Lung microvascular endothelial cell (primary cell): ENCODE results near the gene GNL1. TPM values are rescaled to one million over a fixed set of nuclear protein-coding genes. Genes with fewer than 3 reads are reported as not detected.

Experiments
- DNase-seq, 2 donors: peaks; one replicate each; pipeline versions ENCODE4 v3.0.0 to v3.0.0-alpha.2; 2010; ENCODE audit warnings: low read depth in 2 of 2
- total RNA-seq: library from RNA; depleted of rRNA; stranded (reverse); fragments of >200 nt; gene quantifications from 2 replicates; pipeline ENCODE4 v1.2.1, GENCODE V29; 2014

GNL1 gene, protein sequence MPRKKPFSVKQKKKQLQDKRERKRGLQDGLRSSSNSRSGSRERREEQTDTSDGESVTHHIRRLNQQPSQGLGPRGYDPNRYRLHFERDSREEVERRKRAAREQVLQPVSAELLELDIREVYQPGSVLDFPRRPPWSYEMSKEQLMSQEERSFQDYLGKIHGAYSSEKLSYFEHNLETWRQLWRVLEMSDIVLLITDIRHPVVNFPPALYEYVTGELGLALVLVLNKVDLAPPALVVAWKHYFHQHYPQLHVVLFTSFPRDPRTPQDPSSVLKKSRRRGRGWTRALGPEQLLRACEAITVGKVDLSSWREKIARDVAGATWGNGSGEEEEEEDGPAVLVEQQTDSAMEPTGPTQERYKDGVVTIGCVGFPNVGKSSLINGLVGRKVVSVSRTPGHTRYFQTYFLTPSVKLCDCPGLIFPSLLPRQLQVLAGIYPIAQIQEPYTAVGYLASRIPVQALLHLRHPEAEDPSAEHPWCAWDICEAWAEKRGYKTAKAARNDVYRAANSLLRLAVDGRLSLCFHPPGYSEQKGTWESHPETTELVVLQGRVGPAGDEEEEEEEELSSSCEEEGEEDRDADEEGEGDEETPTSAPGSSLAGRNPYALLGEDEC
- 31.8 and 41.1 TPM in 2 replicates for total RNA-seq

DNA sequence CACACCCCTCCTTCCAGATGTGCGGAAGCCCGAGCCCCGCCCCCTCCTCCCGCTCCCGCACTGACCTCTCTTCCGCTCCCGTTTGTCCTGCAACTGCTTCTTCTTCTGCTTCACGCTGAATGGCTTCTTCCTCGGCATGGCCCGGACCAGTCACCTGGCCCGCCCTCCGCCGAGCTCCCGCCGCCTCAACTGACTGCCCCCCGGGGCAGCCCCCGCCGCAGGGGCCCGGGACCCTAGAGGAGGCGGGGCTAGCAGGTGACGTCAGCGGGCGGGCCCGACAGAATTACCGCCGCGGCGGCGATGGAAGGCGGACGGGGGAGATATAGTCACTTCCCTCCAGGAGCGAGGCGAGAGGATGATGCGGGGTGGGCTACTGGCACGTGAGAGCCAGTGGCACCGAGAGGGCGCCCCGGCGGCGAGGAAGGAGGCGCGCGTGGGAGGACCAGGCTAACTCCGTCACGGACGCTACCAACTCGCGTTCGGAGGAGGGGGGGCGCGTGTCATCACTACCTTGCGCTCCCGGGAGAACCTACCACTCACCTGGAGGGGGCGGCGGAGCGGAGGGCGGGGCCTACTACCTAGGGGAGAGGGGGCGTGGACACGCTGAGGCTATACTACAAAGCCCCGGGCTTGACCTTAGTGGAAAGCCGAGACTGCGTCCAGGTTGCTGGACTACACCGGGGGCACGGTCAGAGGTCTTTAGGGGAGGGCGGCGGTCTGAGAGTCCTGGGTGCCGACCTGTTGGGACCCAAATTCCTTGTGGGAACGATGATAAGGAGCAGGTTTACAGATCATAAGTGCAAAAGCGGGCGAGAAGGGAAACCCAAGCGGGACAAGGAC, at the start of gene GNL1:
GNL1 (minus strand) TSS at position 424 of the 840 bp plus-strand sequence; CDS start at position 138, 286 bp downstream.
- peak; percentile 90 to 97 for DNase-seq

DNA sequence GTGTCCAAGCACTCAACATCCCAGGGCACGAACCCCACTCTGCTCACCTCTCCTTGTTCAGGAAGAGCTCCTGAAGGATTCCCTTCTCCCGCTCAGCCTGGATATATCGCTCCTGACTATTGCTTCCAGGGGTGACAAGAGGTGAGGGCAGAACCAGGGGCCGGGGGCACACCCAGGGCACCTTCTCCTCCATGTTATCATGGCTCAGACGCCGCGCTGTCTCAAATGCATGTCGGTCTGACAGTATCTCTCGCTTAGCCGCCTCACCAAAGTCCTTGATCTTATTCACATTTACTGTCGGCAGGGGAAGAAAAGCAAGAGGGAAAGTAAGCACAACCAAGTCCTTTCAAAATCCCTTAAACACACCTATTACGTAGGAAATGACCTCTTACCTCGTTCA, 47.7 kb upstream of the GNL1 start:
- no peak for DNase-seq

DNA sequence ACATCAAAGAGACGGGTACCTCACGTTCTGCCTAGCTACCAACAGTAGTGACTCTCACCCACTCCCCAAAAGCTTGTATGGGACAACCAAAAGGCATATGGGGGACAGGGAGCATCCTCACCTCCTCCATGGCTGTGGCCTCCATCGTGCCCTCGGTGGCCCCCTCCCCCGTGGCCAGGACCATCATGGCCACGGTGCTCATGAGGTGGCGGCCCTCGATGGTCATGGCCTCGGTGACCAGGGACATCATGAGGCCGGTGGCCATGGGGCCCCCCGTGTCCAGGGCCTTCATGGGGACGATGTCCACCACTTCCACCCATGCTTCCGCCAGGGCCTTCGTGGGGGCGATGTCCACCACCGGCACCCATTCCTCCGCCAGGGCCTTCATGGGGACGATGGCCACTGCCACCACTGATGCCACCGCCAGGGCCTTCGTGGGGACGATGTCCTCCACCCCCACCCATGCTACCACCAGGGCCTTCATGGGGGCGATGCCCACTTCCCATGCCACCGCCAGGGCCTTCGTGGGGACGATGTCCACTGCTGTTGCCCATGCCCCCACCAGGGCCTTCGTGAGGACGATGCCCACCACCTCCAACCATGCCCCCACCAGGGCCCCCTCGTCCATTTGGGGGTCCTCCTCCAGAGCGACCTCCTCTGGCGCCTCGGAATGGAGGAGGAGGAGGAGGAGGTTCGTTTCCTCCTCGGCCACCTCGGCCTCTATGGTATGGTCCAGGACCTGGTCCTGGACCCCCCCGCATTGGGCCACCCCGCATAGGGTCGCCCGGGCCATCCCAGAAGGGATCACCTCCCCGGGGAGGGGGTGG, 45.7 kb upstream of the GNL1 start:
- no peak for DNase-seq

DNA sequence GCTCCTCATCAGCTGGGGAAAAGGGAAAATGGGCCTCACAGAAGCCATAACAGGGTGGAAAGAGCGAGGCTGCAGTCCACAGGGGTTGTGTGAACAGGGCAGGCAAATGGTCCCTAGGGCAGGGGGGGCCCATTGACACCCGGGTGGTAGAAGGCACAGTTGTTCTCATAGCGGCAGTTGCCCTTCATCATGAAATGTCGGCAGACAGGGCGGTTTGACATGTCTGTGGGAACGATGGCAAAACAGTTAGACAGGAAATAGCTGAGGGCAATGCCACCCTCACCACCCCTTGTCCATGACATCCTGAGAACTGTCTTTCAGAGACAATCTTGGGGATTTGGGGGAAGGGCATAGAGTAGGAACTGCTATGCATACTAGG, 45.1 kb upstream of the GNL1 start:
- no peak for DNase-seq

DNA sequence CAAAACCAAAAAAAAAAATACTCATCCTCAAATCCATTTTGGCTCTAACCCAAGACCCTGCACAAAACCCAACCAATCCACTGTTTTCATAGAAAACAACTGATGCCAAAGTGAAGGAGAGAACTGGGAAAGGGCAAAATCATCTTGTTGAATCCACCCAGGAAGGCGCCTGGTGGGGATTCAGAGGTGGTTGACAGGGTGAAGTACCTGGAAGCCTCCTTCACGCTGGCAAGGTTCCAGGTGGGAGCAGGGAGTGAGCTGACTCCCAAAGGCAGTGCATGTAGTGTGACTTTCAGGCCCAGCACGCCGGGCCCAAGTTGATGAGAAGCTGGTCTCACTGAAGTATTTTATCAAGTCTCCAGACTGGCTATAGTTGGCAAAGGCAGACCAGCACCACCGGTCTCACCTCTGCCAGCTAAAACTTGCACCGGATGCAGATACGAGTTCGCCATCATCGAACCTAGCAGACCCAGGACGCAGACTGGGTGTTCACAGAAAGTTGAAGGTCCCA, 44.2 kb upstream of the GNL1 start:
- DNase-seq = no peak

DNA sequence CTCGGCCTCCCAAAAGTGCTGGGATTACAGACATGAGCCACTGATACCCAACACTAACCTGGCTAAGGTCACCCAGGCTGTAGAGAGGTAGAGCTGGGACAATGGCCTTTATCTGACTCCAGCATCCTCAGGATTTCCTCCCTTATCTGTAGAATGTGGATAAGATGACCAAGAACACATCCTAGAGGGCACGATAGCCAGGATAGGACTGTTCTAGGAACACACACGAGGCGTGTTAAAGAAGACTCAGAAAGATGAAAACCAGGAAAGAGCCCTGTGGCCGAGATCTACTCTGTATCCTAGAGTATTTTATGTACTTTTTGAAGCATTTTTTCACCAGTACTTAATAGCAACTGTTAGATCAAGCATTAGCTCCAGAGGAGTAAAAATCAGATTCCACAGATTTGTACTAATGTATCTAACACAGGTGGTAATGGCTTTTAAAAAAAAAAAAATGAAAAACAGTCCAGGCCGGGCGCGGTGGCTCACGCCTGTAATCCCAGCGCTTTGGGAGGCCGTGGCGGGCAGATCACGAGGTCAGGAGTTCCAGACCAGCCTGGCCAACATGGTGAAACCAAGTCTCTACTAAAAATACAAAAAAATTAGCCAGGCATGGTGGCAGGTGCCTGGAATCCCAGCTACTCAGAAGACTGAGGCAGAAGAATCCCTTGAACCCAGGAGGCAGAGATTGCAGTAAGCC, 43.5 kb upstream of the GNL1 start:
- no peak for DNase-seq

DNA sequence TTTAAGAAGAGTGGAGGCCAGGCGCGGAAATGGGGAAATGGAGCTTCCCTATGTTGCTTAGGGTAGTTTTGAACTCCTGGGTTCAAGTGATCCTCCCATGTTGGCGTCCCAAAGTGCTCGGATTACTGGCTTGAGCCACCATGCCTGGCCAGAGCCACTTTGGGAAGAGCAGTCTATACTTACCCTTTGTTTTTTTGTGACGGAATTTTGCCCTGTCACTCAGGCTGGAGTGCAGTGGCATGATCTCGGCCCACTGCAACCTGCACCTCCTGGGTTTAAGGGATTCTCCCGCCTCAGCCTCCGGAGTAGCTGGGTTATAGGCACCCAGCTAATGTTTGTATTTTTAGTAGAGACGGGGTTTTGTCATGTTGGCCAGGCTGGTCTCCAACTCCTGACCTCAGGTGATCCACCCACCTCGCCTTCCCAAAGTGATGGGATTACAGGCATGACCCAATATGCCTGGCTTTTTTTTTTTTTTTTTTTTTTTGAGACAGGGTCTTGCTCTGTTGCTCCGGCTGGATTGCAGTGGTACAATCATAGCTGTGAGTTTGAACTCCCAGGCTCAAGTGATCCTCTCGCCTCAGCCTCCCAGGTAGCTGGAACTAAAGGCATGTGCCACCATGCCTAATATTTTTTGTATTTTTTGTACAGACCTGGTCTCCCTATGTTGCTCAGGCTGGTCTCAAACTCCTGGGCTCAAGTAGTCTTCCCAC, 42.8 kb upstream of the GNL1 start:
- DNase-seq = no peak

DNA sequence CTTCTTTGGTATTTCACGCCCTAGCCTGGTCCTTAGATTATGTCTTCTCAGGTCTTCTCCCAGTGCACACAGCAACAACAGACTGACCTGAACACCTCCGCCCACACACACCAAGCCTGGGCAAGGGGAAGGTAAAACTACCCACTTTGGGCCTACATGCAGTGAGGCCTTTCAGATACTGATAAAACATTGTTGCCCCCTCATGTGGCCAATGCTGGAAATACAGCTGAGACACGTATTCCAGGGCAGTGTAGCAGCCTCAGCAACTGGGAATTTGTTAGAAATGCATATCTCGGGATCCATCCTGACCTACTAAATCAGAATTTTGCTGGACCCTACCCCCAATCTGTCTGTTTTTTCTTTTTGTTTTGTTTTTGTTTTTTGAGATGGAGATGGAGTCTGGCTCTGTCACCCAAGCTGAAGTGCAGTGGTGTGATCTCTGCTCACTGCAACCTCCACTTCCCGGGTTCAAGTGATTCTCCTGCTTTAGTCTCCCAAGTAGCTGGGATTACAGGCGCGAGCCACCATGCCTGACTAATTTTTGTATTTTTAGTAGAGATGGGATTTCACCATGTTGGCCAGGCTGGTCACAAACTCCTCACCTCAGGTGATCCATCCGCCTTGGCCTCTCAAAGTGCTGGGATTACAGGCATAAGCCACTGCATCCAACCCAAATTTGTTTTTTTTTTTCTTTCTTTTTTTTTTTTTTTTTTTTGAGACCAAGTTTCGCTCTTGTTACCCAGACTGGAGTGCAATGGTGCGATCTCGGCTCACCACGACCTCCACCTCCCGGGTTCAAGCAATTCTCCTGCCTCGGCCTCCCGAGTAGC, 41.2 kb upstream of the GNL1 start:
- DNase-seq = peak; percentile 81 to 88

DNA sequence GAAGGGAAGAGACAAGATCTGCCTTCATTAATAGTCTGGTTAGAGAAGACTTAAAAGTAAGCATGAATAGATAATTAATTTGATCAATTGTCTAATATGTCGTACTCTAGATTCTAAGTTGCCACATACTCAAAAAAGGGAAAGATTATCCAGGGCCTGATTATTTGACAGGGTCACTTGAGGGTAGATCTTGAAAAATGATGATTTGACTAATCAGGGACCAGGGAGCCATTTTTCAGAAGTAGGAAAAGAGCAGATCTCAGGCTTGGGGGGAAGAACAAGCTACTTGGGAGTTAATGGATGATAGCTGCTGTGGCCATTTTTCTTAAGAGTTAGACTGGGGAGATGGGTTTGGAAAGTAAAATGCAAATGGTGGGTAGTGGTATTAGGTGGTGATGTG, 36.0 kb upstream of the GNL1 start:
- no peak for DNase-seq

DNA sequence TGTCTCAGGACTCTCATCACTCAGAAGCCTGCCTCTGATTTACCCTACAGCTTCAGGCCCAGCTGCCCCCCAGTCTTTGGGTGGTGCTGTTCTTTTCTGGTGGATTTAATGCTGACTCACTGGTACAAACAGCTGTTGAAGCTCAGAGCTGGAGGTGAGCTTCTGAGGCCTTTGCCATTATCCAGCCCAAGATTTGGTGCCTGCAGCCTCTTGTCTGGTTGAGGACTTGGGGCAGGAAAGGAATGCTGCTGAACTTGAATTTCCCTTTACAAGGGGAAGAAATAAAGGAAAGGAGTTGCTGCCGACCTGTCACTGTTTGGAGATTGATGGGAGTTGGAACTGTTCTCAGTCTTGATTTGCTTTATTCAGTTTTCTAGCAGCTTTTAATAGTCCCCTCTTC, 34.7 kb upstream of the GNL1 start:
- DNase-seq = peak in 1 of 2 donors; percentile 61

DNA sequence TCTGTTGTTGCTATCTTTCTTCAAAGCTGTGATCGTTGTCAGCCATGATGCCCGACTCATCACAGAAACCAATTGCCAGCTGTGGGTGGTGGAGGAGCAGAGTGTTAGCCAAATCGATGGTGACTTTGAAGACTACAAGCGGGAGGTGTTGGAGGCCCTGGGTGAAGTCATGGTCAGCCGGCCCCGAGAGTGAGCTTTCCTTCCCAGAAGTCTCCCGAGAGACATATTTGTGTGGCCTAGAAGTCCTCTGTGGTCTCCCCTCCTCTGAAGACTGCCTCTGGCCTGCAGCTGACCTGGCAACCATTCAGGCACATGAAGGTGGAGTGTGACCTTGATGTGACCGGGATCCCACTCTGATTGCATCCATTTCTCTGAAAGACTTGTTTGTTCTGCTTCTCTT, 34.2 kb upstream of the GNL1 start:
- no peak for DNase-seq

DNA sequence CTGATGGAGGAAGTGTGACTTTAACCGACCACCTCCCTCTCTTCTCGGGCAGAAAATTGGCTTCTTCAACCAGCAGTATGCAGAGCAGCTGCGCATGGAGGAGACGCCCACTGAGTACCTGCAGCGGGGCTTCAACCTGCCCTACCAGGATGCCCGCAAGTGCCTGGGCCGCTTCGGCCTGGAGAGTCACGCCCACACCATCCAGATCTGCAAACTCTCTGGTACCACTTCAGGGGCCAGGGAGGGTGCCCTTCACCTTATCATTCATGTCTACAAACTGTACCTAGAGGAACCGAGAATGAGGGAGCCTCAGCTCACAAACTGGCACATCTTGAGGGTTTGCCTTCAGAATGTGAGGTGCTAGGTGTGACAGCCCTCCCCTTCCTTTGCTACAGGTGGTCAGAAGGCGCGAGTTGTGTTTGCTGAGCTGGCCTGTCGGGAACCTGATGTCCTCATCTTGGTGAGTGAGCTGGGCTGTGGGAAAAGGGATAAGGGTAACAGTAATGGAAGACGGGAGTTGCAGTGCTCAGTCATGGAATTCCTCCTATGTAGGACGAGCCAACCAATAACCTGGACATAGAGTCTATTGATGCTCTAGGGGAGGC, 33.6 kb upstream of the GNL1 start:
- DNase-seq = no peak

DNA sequence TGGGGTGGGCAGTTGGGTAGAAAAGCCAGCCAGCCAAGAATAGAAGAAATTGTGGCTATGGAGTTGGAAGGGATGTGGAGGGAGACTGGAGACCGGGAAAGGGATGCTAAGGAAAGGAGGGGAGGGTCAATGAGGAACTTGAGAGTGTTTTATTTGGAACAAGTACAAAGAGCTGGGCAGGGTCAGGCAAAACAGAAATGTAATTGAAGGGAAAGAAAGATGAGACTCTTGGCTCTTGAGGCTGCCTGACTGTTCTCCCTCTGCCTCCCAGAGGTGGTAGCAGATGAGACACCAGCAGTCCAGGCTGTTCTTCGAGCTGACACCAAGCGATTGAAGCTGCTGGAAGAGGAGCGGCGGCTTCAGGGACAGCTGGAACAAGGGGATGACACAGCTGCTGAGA, 27.6 kb upstream of the GNL1 start:
- DNase-seq = no peak

DNA sequence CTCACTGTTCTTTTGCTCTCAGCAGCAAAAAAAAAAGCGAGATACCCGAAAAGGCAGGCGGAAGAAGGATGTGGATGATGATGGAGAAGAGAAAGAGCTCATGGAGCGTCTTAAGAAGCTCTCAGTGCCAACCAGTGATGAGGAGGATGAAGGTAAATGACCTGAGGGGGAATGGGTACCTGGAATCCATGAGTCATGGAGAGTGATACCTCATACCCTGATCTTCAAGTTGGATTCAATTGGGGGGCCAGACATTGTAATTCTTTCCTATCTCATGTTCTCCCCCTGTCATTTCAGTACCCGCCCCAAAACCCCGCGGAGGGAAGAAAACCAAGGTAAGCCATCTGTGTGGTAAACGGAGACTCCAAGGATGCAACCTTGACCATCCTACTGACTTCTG, 21.8 kb upstream of the GNL1 start:
- no peak for DNase-seq

DNA sequence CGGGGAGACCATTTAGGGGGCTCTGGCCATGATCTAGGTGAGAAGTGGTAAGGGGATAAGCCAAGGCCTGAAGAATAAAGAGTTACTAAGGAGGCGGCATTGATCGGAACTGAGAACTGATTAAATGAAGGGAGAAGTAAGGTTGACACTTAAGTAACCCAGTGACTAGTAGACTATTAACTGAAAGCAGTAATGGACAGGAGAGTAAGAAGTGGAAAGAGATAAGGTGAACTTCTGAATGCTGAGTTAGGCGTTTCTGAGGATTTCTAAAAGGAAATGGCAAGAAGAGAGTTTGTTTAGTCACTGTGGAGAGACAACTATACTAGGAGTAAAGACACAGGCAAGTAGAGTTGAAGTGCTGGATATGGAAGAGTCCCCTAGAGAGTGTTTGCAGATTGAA, 16.8 kb upstream of the GNL1 start:
- no peak for DNase-seq

DNA sequence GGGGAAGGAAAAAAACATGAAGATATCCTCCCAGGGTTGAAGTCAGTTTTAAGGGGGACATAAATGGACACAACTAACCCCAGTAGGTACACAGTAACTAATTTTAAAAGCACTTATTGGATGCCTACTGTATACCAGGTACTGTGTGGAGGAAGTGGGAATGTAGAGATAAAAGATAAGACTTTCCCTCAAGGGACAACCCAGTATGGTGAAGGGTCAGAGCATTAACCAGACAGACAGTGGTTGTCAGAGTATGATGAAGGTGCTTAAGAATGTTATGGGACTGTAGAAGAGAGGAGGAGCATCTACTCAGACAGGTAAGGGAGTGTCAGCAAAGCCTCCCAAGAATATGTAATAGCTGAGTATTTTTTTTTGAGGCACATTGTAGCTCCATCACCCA, 15.9 kb upstream of the GNL1 start:
- DNase-seq = no peak

DNA sequence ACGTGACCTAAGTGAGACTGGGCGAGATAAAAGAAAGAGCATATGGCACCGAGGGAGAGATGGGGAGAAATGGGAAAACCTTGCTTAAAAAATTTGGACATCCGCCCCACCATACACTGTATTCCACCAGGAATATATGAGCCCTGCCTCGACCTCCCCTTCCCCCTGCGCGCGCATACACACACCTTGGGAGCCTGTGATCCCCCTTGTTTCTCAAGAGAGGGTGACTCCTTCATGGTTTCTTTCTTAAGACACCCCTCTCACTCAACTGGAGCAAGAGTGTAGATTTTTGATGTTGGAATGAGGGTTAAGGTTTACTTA, 15.4 kb upstream of the GNL1 start:
- DNase-seq = no peak

DNA sequence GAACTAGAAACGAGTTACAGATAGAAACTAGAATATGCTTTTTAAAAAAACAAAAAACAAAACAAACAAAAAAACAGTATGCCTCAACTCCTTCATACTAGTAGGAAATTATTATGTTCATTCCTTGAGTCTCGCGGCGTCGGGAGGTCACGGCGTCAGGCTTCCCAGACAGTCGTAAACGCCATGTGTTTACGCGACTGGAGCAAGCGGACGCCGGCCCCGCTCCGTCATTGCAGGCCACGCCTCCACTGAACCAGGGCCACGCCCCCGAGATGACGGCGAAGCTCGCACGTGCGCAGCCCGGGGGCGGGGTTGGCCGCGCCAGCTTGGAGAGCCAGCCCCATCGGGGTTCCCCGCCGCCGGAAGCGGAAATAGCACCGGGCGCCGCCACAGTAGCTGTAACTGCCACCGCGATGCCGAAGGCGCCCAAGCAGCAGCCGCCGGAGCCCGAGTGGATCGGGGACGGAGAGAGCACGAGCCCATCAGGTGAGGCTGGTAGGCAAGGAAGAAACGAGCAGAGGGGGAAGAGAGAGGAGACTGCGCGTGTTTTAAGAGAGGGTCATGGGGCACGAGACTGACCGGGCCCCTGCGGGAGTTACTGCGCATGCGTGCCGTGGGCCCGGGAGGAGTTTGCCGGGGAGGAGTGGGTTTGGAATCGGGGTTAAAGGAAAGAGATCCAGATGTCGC, 14.9 kb upstream of the GNL1 start, which contains the start of gene ABCF1:
ABCF1 (plus strand) TSS at position 368 of the 687 bp plus-strand sequence; CDS start at position 414, 46 bp downstream.
- peak; percentile 98 to 99 for DNase-seq
